GM18519 (cell line): Measurements from ENCODE around the gene LIMS1.
A peak's percentile ranks its signal among the peaks of the same experiment; 100 is the strongest.
"Not testable (repeated sequence)": the region's sequence is repeated elsewhere in the genome, so short reads cannot be mapped to it uniquely, and the experiment has no call there.

Experiments
- ATAC-seq: cut with Tn5 transposase; IDR thresholded peaks from one replicate; pipeline ENCODE4 v1.9.1; 2021; ENCODE audit warnings: mild to moderate bottlenecking, moderate library complexity; ENCODE audit not compliant: unreplicated experiment, low FRiP score

LIMS1 gene

DNA sequence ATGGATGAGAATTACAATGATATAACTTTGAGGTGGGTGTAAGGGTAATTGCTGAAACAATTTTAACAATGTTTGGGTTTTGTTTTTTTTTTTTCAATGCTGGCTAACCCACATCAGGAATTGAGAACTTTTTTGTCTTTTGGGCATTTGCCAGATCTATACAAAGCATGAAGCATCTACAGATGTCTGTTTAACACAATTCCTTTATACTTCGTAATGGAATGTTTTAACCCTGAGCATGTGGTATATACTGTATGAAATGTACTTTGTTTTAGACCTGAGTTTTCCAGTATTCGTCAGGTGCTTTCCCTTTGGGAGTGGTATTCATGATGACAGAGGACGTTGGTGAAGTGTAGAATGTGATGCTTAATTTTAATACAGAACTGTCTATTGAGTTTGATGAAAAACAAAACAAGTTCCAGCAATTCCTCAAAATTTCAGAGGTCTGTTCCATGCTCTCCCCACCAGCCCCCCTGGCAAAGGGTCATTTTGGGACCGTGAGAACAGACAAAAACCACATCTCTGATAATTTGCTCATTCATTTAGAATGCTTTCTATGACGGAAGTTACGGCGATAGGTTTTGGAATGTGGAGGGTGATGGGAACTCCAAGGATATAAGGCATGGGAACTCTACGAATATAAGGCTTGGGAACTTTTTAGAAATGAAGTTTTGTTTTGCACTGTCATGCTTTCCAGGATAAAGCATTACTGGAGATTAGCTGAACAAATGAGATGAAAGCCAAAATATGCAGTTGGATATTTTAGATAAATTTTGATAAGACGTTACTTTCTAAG, 14.1 kb downstream of the LIMS1 start:
- ATAC-seq: no peak

DNA sequence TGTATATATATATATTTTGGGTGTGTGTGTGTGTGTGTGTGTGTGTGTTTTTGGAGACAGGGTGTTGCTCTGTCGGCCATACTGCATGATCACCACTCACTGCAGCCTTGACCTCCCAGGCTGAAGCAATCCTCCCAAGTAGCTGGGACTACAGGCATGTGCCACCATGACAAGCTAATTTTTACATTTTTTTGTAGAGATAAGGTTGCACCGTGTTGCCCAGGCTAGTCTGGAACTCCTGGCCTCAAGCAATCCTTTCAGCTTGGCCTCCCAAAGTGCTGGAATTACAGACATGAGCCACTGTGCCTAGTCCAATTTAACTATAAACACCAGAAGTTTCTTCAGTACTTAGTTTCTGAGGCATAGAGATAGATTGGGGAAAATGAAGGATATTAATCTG, 18.3 kb downstream of the LIMS1 start:
- no peak for ATAC-seq

DNA sequence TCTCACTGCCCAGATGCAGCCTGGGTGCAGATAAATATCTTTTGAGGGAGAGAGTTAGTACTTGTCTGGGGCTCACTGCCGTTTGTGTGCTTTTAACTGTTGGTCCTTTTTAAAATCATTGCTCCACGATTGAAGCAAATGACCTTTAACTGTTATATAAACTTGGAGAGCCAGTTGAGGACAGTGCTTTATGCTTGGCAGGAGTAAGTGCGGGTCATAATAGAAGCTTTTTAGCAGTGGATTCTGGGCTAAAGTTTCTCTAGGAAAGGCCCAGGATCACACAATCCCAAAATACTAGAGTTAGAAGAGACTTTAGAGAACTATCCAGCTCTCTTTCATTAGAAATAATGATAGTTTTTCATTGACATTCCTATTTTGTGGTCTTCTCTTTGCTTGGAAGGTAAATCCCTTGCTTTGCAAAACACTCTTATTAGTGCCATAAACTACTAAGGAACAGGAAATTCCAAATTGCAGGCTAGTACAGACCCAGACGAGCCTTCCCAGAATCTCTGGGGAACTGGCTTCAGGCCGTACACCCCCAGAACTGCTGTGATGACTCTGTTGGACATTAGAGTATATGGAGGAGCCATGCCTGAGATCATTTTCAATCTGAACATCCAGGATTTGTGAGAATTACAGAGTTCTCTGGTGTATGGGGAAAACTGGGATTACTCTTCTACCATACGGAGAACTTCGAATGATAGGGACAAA, 19.1 kb downstream of the LIMS1 start:
- ATAC-seq: no peak

DNA sequence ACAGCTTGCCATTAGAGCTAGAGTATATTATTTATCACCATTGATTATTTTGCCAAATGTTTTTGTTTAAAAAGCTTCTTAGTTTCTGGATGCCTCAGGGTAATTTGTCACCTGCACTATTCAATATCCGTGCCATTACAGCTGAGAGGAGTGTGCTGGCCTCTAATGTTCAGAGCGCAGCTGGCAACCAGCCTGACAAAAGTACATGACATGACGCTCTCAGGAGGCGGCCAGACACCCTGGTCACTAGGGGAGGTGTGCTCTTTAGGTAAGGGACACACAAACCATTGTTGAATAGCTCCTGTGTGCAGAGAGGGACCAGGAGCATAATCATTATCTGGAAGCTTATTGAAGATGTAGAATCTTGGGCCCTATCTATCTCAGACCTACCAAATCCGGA, 20.3 kb downstream of the LIMS1 start:
- ATAC-seq: no peak

DNA sequence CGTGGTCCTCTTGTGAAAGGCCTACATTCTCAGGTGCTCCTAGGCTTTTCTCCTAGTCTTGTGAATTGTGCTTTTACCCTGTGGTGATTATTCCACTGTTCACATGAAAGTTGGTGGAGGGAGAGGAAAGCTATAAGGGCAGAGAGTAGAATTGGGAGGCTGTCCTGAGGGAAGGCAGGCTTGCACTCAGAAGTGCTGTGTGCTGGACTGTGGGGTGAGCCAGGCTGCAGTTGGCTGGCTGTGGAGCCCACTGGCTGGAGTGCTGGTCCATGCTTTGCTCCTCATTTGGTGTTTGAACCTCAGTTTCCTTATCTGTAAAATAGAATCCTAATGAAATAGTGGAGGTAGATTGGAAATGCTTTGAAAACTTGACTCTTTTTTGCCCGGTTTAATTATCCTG, 21.3 kb downstream of the LIMS1 start:
- no peak for ATAC-seq

DNA sequence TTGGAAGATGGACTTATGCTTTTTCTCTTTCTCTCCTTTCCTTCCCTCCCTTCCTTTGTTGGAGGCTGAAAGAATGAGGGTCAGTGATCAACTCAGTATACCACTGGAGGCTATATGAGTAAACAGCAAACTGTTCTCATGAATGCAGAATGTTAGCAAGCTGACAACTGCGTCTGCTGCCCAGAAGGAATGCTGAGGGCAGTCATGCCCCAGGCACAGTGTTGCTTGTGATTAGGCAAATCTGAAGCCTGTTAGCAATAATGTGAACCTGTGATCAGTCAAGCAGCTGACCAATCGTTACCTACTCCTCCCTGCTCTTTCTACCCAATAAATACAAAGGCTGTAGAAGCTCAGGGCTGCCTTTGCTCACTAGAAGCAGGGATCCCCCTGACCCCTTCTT, 22.3 kb downstream of the LIMS1 start:
- ATAC-seq: not testable (repeated sequence)

DNA sequence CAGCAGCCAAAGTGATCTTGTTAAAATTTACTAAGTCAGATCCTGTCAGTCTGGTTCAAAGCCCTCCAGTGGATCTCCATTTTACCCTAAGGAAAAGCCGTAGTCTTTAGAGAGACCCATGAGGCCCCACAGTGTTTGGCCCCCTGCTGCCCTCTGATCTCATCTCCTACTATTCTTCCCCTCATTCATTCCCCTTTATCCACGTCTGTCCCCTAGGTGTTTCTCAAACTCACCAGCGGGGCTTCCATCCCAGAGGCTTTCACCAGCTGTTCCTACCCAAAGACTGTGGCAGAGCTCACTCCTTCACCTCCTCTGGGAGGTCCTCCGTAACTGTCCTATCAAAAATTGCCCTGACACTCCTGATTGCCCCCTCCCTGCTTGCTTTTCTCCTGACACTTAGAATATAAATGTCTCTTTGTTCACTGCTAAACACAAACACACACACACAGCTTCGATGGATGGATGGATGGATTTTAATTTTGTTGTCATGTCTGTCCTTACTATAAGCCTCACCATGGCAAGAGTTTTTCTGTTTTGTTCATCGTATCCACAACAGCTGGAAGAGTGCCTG, 26.1 kb downstream of the LIMS1 start:
- no peak for ATAC-seq

DNA sequence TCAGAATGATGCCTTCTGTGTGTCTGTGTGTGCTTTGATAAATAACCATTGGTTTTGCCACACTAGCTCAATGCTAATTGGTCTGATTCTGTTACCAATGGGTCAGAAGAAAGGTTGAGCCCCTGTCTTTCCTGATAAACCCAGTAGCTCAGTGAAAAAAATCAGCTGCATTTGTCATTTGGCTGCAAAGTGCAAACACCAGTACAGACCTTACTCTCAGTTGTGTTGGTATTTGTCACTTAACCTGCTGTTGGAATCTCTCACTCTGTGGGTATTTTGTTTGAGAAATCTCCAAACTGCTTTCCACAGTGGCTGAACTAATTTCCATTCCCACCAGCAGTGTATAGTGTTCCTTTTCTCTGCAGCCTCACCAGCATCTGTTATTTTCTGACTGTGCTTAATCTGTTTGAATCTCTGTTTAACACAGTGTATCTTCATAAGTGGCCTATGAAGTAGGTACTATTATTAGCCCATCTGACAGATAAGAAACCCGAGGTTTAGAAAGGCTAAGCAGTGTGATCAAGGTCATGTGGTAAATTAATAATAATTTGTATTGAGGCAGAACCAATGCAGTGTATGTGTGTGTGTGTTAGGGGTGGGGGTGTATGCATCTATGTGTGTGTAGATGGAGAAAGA, 26.7 kb downstream of the LIMS1 start:
- no peak for ATAC-seq

DNA sequence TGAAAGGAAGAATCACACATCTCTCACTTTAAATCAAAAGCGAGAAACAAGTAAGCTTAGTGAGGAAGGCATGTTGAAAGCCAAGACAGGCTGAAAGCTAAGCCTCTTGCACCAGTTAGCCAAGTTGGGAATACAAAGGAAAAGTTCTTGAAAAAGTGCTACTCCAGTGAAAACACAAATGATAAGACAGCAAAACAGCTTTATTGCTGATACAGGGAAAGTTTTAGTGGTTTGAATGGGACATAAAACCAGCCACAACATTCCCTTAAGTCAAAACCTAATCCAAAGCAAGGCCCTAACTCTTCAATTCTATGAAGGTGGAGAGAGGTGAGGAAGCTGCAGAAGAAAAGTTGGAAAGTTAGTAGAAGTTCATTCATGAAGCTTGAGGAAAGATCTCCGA, 28.0 kb downstream of the LIMS1 start:
- ATAC-seq: no peak

DNA sequence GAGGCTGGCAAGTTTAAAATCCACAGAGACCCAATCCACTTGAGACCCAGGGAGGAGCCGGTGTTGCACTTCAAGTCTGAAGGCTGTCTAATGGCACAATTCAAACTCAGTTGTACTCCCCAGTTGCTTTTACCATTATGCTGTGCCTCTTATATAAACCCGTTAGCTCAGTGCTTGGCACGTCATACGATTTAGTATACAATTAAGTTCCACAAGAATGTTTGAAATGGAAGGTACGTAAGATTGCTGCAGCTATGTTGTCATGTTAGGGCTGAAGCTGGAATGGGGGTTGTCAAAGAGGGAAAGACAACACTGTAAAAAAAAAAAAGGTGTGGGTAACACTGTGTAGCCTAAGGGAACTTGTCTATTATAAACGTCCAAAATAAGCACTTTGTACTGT, 30.2 kb downstream of the LIMS1 start:
- no peak for ATAC-seq

DNA sequence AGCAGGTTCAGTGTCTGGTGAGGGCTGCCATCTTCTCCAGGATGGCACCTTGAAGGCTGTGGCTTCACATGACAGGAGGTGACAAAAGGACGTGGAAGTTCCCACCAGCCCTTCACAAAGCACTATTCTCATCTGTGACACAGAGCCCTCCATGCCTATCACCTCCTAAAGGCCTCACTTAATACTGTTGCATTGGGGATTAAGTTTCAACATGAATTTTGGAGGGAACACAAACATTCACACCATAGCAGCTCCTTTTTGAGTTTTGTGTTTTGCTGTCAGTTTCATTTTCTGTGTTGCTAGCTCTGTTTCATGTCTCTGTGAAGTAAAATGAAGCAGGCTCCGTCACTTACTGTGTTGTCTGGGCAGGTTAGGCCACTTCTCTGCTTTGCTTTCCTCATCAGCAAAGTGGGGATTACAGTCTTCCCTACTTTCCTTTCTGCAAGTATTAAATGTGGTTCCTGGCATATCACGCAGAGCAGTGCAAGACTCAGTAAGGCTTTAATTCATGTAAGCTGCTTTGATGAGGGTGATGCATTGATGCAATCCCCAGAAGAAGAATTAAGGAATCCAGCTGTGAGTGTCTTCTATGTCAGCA, 31.6 kb downstream of the LIMS1 start:
- ATAC-seq: no peak

DNA sequence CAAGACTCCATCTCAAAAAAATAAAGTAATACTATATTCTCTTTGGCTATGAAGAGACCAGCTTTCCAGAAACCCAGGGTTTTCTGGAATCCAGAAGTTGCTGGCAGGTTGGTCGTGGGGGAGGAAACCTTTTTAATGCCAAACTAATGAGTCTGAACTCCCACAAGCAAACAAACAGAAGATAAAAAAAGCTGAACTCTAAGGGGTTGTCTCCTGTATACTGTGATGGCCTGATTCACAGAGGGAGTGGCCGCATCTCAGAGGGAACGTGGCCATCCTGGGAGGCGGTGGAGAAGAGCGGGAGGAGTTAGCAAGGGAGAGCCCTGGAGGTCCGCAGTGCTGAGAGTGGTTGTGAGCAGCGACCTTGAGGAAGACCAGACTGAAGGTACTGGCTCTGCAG, 36.1 kb downstream of the LIMS1 start:
- no peak for ATAC-seq

DNA sequence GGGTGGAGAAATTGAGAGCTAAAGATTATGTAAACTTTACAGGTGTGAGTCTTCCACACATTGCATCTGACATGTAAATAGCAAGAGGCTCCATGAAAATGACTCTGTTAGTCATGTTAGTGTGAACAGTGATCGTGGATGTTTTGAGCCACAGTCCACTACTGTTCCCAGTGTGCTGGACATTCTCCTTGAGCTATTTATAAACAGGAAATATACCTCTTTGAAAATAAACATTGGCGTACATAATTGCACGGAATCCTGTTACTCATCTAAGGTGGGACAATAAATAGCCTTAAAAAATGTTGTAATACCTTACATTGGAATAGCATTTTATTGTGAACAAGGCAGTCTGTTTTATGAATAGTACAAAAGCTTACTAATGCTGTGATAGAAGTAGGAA, 37.0 kb downstream of the LIMS1 start:
- no peak for ATAC-seq

DNA sequence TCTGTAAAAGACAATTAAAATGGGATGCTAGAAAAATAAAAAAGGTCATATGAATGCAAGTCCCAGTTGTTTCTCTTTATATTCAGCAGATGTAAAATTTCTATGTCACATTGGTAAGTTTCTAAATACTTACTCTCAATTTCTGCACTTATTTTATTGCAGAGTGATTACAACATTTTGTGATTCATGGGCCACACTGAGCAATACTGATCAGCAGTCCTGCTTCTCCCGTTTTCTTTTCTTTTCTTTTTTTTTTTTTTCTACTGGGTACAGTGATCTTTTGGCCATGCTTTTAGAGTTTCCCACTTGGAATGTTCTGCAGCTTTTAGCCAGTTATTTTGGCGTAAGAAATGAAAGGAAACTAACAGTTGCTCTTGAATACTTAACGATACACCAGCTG, 38.8 kb downstream of the LIMS1 start:
- no peak for ATAC-seq

DNA sequence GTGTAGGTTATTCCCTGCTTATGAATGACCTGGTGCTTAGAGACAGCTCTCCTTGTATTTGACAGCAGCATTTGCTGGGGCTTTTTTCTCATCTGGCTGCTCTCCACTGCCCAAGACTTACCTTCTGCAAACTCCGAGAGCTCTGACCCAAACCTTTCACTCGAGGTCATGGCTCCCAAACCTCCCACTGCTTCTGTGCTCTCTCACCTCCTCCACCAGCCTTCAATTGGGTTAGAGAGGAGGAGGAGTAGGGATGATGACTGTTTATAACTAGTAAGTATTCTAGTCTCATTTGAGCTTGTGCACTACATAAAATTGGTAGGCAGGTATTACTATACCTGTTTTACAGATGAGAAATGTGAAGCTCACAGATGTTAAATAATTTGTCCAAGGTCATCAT, 40.1 kb downstream of the LIMS1 start:
- no peak for ATAC-seq

DNA sequence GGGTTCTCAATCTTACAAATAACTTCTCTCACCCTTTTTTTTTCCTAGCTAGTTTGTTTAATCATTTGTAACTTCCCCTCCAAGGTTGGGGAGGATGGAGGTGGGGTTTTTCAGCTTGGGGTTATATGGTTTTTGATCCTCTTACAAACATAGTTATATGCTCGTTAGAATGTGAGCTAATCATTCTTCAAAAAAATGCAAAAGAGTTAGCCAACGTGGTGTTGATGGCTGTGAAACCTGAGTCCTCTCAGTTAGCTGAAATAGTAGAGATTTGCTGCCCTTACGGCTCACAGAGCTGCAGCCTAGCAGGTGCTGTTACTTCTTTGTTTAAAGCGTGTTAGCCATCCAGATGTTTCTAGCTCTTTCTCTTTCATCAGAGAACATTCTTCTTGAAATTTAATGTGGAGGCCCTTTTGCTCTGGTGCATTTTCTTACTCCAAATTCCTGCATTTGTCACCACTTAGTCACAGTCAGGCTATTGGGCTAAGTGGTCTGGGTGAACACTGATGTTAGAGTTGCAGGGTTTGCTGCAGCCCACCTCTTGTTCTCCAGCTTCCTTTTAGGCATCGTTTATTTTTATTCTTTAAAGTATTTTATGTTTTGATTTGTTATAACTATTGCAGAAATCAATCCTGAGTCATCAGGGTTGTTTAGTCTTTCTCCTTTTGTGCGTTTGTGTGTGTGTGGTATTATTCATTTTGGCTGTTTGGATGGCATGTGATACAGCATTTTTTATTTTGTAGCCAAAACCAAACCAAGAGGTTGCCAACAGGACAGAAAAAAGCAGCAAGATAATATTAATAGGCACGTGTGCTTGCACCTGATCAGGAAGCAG, 41.1 kb downstream of the LIMS1 start:
- ATAC-seq: no peak

DNA sequence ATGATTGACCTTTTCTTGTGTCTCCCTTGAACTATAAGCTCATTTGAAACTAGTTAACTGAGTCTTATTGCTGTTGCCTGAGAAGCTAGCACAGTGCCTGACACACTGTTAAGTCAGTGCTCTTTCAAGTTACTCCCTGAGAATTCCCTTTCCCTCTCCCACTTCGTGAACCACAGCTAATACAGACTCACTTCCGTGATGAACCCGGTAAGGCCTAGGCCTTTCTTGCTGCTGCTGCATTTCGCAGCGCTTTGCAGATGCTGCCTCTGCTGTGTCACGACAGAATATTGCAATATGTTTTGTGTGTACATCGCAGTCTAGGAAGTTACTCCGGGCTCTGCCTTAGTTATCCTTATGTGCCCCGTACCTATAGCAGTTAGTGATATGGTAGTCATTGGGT, 42.8 kb downstream of the LIMS1 start:
- ATAC-seq: no peak

DNA sequence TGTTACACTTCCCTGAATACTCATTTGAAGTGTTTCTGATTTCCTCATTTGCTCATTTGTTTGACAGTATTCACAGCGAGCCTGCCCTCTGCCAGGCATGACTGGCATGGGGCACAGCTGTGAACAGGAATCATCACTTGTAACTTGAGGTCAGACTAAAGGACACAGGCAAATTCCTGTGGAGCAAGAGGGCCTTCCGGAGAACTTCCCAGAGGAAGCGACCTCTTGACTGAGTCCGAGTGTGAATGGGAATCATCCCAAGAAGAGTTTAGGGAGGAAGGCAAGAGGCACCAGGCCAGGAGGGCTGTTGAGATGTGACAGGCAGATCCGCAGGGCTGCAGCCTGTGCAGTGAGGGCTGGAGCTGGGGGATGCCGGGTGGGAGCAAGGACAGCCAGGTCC, 45.4 kb downstream of the LIMS1 start:
- no peak for ATAC-seq

DNA sequence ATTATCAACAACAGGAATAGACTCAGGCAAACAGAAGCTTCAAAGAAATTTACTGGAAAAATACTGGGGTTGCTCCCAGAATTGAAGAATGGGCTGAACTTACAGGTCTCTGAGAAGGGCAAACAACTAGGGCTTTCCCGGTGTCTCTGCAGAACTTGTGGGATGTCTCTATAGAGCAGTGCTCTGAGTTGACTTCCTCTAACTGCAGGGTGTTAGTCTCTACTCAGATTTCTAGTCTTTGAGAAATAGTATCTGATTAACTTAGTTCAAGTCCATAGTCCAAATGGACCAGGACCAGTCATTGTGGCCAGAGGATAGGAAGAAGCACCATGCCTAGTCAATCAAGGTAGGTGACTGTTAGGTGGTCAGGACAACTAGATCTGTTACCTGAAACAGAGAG, 45.8 kb downstream of the LIMS1 start:
- ATAC-seq: no peak

DNA sequence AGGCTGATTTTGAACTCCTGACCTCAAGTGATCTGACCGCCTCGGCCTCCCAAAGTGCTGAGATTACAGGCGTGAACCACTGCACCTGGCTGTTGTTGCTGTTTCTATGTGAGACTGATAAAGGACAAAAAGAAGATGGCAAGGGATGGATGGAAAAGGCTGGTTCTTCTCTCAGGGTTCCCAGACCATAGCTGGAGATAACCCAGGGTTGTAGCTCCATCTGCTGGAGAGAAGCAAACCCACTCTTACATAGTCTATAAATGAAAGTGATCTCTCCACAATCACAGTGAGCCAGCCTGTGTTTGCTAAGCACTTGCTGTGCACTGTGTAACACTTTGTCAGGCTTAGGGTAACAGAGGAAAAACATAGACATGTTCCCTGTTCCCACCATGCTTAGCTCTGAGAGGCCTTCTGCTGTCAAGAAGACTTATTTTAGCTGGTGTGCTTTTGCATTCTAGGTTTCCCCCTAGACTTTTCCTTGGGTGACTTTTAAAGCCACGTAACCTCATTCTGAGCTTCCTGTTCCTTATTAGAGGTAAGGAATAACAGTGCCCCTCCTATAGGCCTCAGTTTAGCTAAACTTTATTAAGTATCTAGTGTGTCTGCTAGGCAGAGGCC, 49.7 kb downstream of the LIMS1 start:
- ATAC-seq: peak; percentile 69
